Lung (tissue), 12 donors: ENCODE measurements around the gene GNAO1. TPM values are rescaled to one million over a fixed set of nuclear protein-coding genes. Genes with fewer than 3 reads are reported as not detected.
A peak's percentile ranks its signal among the peaks of the same experiment; 100 is the strongest.

Experiments
- ATAC-seq: fragments of 200-7000 bp; cut with Tn5 transposase; one replicate; pipeline ENCODE4 v1.9.1; 2020; ENCODE audit warnings: moderate number of reproducible peaks; ENCODE audit not compliant: insufficient read depth, low FRiP score
- DNase-seq, 3 donors: peaks; one replicate each; pipeline ENCODE4 v3.0.0-alpha.2; 2013 to 2017
- H3K27ac ChIP-seq, 2 donors: one replicate each; pipeline ENCODE4 v1.5.1; 2013; ENCODE audit warnings: mild to moderate bottlenecking in 2 of 2, moderate library complexity in 2 of 2, control low read depth in 1 of 2, inconsistent platforms in 1 of 2, low read depth in 1 of 2, low read length in 1 of 2
- H3K27me3 ChIP-seq, 3 donors: one replicate each; pipeline ENCODE4 v1.5.1; 2013; ENCODE audit warnings: low read length in 2 of 3; ENCODE audit not compliant: control insufficient read depth in 3 of 3, insufficient read depth in 3 of 3
- H3K36me3 ChIP-seq, 4 donors: one replicate each; pipeline ENCODE4 v1.5.1; 2013; ENCODE audit warnings: low read length in 4 of 4, mild to moderate bottlenecking in 1 of 4, moderate library complexity in 1 of 4; ENCODE audit not compliant: control insufficient read depth in 4 of 4, insufficient read depth in 4 of 4
- H3K4me1 ChIP-seq, 5 donors: one replicate each; pipeline ENCODE4 v1.5.1; 2013; ENCODE audit warnings: low read length in 5 of 5, mild to moderate bottlenecking in 2 of 5, moderate library complexity in 1 of 5; ENCODE audit not compliant: control insufficient read depth in 5 of 5, insufficient read depth in 5 of 5
- H3K4me3 ChIP-seq: one replicate; pipeline ENCODE4 v1.5.1; 2013; ENCODE audit warnings: mild to moderate bottlenecking, control low read depth, moderate library complexity
- H3K9ac ChIP-seq, 2 donors: one replicate each; pipeline ENCODE4 v1.5.1; 2013; ENCODE audit warnings: low read length in 2 of 2, control low read depth in 1 of 2; ENCODE audit not compliant: insufficient read depth in 1 of 2
- H3K9me3 ChIP-seq, 4 donors: one replicate each; pipeline ENCODE4 v1.5.1; 2013; ENCODE audit warnings: low read length in 3 of 4, mild to moderate bottlenecking in 1 of 4, moderate library complexity in 1 of 4; ENCODE audit not compliant: control insufficient read depth in 4 of 4, insufficient read depth in 3 of 4
- WGBS, 2 donors: extraction: QIAGEN DNeasy Blood & Tissue Kit; methylation state at CpG; one replicate each; pipeline ENCODE4 v1.1.7; 2013; 5-methylcytosine and 5-hydroxymethylcytosine counted together
- polyA plus RNA-seq, 2 donors: library from polyadenylated mRNA; stranded (reverse); fragments of 200-250 nt; gene quantifications; one replicate each; pipeline ENCODE4 v1.2.1, GENCODE V29; 2013
- total RNA-seq, 2 donors: library from RNA; depleted of rRNA in 1 of 2; stranded (reverse); fragments of >200 nt in 1 of 2; gene quantifications; one replicate each; pipeline ENCODE4 v1.2.1, GENCODE V29; 2014 to 2021
- TF ChIP-seq, protein P1 (sequence below): IDR thresholded peaks from 2 replicates; pipeline ENCODE4 v1.5.1; 2012; ENCODE audit warnings: mild to moderate bottlenecking; ENCODE audit errors: control extremely low read depth, extremely low read depth
- donor health status: control.
- donor health status: control.
- donor health status: Bipolar disorder and iron deficiency.
- donor health status: healthy.
- donor health status: DM: yes; HTN: yes; CAD: no.

GNAO1 gene
- total and polyA plus RNA-seq, 4 donors = 0.33 to 5.2 (median 0.76) TPM

DNA sequence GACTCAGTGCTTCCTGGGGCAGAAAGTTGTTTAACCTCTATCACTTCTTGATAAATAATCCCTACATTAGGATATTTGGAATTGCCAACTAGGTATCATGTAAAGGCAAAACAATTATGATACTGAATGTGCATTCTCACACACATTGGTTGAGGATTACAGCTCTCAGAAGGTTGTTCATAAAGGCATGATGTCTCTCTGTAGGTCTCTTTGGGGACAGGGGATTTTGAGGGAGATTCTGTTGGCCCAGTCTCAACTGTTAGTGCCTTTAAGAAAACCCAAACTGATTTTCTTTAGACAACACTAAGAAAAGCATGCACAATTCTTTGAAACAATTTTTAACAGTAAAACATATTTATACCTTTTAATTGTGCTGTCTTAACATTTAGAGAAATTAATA is 56.5 kb downstream of the GNAO1 start:
- Histone ChIP-seq H3K27me3 (no peaks in the 10 kb centered on the region), H3K4me3 (no peak overlapping the region), H3K36me3 (no peaks in the 10 kb centered on the region), H3K4me1 (peaks cover 0 to 44% (median 19%) of the 10 kb centered on the region in 5 donors), H3K9me3 (no peaks in the 10 kb centered on the region), H3K9ac (no peak overlapping the region), H3K27ac (no peak overlapping the region)
- DNase-seq (no peak), ATAC-seq (no peak)
- TF ChIP-seq, protein P1, sequence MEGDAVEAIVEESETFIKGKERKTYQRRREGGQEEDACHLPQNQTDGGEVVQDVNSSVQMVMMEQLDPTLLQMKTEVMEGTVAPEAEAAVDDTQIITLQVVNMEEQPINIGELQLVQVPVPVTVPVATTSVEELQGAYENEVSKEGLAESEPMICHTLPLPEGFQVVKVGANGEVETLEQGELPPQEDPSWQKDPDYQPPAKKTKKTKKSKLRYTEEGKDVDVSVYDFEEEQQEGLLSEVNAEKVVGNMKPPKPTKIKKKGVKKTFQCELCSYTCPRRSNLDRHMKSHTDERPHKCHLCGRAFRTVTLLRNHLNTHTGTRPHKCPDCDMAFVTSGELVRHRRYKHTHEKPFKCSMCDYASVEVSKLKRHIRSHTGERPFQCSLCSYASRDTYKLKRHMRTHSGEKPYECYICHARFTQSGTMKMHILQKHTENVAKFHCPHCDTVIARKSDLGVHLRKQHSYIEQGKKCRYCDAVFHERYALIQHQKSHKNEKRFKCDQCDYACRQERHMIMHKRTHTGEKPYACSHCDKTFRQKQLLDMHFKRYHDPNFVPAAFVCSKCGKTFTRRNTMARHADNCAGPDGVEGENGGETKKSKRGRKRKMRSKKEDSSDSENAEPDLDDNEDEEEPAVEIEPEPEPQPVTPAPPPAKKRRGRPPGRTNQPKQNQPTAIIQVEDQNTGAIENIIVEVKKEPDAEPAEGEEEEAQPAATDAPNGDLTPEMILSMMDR = no peak

DNA sequence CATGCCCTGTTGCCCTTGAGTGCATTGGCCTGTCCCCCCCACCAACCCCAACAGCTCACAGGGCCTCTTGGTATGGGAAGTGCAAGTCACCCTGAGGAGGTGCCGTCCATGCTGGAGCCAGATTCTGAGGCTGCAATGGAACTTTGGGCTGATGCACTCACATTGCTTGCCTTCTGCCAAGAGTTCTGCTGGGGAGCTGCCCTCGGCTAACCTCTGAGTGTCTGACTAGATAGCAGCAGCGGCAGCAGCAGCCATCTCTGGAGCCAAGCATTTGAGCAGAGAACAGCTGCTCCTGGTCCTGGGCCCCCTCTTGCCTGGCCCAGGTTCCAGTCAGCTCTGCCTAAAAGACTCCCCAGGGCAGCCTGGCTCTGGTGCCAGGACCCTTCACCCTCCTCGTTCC is 61.5 kb downstream of the GNAO1 start:
- Histone ChIP-seq H3K27ac (no peak overlapping the region), H3K9ac (no peak overlapping the region), H3K36me3 (no peaks in the 10 kb centered on the region), H3K9me3 (no peaks in the 10 kb centered on the region), H3K4me3 (no peak overlapping the region), H3K4me1 (peaks cover 0 to 63% (median 23%) of the 10 kb centered on the region in 5 donors), H3K27me3 (no peaks in the 10 kb centered on the region)
- peak; percentile 94 to 98 (median 96) for DNase-seq
- WGBS, 2 donors = 59 to 60% methylated on average over 4 of the region's 4 CpGs
- no peak for ATAC-seq
- TF ChIP-seq, protein P1 = no peak

DNA sequence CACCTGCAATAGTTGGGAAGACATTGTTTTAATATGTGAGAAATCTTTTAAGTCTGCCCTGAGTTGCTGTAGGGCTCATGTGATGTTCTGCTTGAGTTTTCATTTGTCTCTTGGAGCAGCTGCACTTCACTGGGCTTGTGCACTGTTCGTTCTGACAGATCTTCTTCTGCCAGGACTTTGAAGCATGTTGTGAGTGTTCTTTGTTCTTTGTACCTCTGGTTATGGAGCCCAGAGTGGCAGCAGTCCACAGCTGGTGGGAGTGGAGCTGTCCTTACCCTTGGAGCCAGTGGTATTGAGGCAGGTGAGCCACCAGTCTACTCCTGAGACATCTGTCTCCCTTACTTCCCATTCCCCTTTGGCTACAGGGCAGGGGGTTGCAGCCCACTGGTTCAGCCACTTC is 64.6 kb downstream of the GNAO1 start:
- no peaks in the 10 kb centered on the region for H3K9me3 ChIP-seq
- no peak overlapping the region for H3K9ac ChIP-seq
- ATAC-seq = no peak
- peaks cover 2 to 91% (median 40%) of the 10 kb centered on the region in 5 donors for H3K4me1 ChIP-seq
- TF ChIP-seq, protein P1 = no peak
- no peak overlapping the region for H3K4me3 ChIP-seq
- H3K27me3 ChIP-seq = no peaks in the 10 kb centered on the region
- 70 to 96% methylated on average over 1 of the region's 1 CpG for WGBS, 2 donors
- no peak for DNase-seq
- H3K27ac ChIP-seq = no peak overlapping the region
- H3K36me3 ChIP-seq = no peaks in the 10 kb centered on the region

DNA sequence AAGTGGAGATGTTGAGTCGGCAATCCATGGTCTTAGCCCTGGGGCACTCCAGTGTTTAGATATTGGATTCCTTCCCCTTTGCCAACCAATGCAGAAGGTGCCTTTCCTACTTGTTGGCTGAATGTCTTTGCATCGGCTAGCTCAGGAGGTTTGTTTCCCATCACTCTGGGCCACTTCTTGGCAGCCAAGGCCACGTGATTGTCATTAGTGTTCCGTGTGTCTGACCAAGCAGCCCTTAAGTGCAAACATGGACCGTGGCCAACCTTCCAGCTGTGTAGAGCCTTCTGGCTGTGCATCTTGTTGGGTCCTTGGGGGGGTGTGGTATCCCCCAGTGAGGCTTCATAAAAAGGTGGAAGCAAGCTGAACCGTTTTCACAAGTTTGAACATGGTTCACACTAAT is 66.0 kb downstream of the GNAO1 start:
- ATAC-seq = no peak
- no peak overlapping the region for H3K27ac ChIP-seq

More for the DNA sequence above, 66.0 kb downstream of the GNAO1 start:
- Histone ChIP-seq H3K9me3 (no peaks in the 10 kb centered on the region), H3K4me1 (peaks cover 2 to 92% (median 37%) of the 10 kb centered on the region in 5 donors), H3K9ac (no peak overlapping the region), H3K36me3 (no peaks in the 10 kb centered on the region), H3K4me3 (no peak overlapping the region), H3K27me3 (no peaks in the 10 kb centered on the region)
- TF ChIP-seq, protein P1 = no peak
- 71 to 82% methylated on average over 6 of the region's 6 CpGs for WGBS, 2 donors
- peak; percentile 87 to 95 (median 93) for DNase-seq
